Measurements from ENCODE around the gene PSMD6. TPM values are rescaled to one million over a fixed set of nuclear protein-coding genes. Genes with fewer than 3 reads are reported as not detected.

The PSMD6 gene
- total RNA-seq, 1 experiment from 2014 or later = 78.7 TPM

DNA sequence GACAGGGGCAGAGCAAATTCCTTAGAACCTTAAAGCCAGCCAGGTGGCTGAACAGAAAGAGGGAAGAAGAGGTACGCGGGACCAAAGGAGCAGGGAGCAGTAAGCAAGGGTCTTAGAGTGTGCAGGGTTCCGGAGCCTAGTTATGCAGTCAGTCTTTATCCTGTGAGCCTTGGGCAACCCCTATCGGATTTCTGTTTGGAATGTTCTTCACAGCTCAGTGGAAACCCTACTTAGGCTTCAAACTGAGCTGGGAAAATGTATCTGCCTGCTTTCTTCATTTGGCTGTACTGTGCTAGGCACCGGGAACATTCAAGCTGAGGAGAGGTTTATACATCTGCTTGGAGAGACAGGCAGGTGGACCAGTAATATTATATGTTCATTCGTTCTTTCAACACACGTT lies 37.1 kb downstream of the PSMD6 start:
- Histone ChIP-seq H3K4me3 (replicated peaks in 1 of 2; ENCODE audit: low read depth in 1 of 2, low read length in 2 of 2) (no peak overlapping the region), H3K27ac (ENCODE audit: low read depth, low read length) (no peak overlapping the region), H3K9ac (ENCODE audit: low read length) (no peak overlapping the region), H3K36me3 (ENCODE audit: control insufficient read depth in 1 of 2, insufficient read depth in 2 of 2, low read length in 2 of 2) (peaks cover 7 to 21% of the 10 kb centered on the region in 2 experiments; a peak in 3 of 4 replicates), H3K4me2 (ENCODE audit: low read length) (no peak overlapping the region), H2AFZ (ENCODE audit: low read depth, low read length, poor library complexity, severe bottlenecking) (no peak overlapping the region), H3K9me3 (ENCODE audit: control insufficient read depth in 1 of 2, insufficient read depth in 1 of 2, low read depth in 1 of 2, low read length in 2 of 2) (no peaks in the 10 kb centered on the region), H4K20me1 (ENCODE audit: insufficient read depth) (no peaks in the 10 kb centered on the region), H3K4me1 (ENCODE audit: control insufficient read depth in 1 of 2, insufficient read depth in 2 of 2, low read length in 2 of 2) (no peaks in the 10 kb centered on the region), H3K79me2 (ENCODE audit: insufficient read depth, low read length) (no peaks in the 10 kb centered on the region; the same call in 1 of the 2 replicates), H3K27me3 (ENCODE audit: insufficient read depth, low read length) (no peaks in the 10 kb centered on the region), H3K9me2 (ENCODE audit: insufficient read depth) (no peaks in the 10 kb centered on the region)
- TF ChIP-seq JUND (IDR thresholded peaks at IDR 0.05) = no peak
- no peak for TF ChIP-seq REST (IDR thresholded peaks at IDR 0.05; ENCODE audit: low read depth)
- no peak for TF ChIP-seq YY1 (IDR thresholded peaks at IDR 0.05; ENCODE audit: extremely low read depth, insufficient replicate concordance, low read depth, low read length)
- TF ChIP-seq EZH2 (IDR thresholded peaks at IDR 0.05) = no peak
- no peak for TF ChIP-seq SIN3A (IDR thresholded peaks at IDR 0.05; ENCODE audit: low read depth)
- TF ChIP-seq MAX (IDR thresholded peaks at IDR 0.05) = no peak
- TF ChIP-seq FOSL1 (IDR thresholded peaks at IDR 0.05; ENCODE audit: low read depth) = no peak
- no peak for TF ChIP-seq ZFX (IDR thresholded peaks at IDR 0.05)
- no TSS peak for BruUV-seq (replicated peaks)
- intact Hi-C loops (cut with micrococcal nuclease) = no loop called here
- no peak for ATAC-seq
- POLR2A ChIA-PET = no interaction called here
- DNase-seq (ENCODE audit: low read depth, low spot score) = no peak
- CTCF ChIA-PET = no interaction called here
- RAD21 ChIA-PET (ENCODE audit: low non-redundant PET in 1 of 2, low total read pairs in 2 of 2, uncharacterized antibody in 2 of 2, unreplicated experiment in 2 of 2) = no interaction called here

Measured in HCT116 (cell line).